NB4 (cell line): ENCODE data around the gene RASGEF1C.

Experiments
- DNase-seq: peaks from one replicate; pipeline ENCODE4 v3.0.0; 2010; ENCODE audit warnings: low read depth
- H3K4me3 ChIP-seq: one replicate; pipeline ENCODE4 v1.5.1; 2011; ENCODE audit warnings: mild to moderate bottlenecking, low read depth, low read length, moderate library complexity
- CTCF ChIP-seq: IDR thresholded peaks from one replicate; pipeline ENCODE4 v1.5.1; 2012; ENCODE audit warnings: low read depth, low read length
- MAX ChIP-seq: IDR thresholded peaks from 2 replicates; pipeline ENCODE4 v1.6.1; 2011; ENCODE audit warnings: low read depth, low read length
- MYC ChIP-seq: IDR thresholded peaks from 2 replicates; pipeline ENCODE4 v1.6.1; 2011; ENCODE audit warnings: low read depth, low read length
- POLR2A ChIP-seq: IDR thresholded peaks from 2 replicates; pipeline ENCODE4 v1.6.1; 2011; ENCODE audit warnings: mild to moderate bottlenecking; ENCODE audit not compliant: insufficient read length; ENCODE audit errors: extremely low read depth

Gene RASGEF1C

GRCh38 chr5:180068519-180069090 lies 140.4 kb downstream of the RASGEF1C start:
- TF ChIP-seq MAX, result no peak
- no peak for TF ChIP-seq MYC
- no peak for TF ChIP-seq POLR2A
- TF ChIP-seq CTCF, result no peak
- peak overlapping the region; percentile 64 for H3K4me3 ChIP-seq
- DNase-seq, result no peak

GRCh38 chr5:180067986-180068385 lies 141.0 kb downstream of the RASGEF1C start:
- DNase-seq, result no peak
- H3K4me3 ChIP-seq, result no peak overlapping the region
- TF ChIP-seq CTCF, result no peak
- no peak for TF ChIP-seq MAX
- no peak for TF ChIP-seq MYC
- TF ChIP-seq POLR2A, result no peak

GRCh38 chr5:180060192-180060591 lies 148.8 kb downstream of the RASGEF1C start:
- no peak for TF ChIP-seq CTCF
- TF ChIP-seq MYC, result no peak
- no peak for TF ChIP-seq MAX
- no peak for TF ChIP-seq POLR2A

GRCh38 chr5:180059326-180059725 lies 149.7 kb downstream of the RASGEF1C start:
- TF ChIP-seq MAX, result no peak
- TF ChIP-seq CTCF, result no peak
- no peak for TF ChIP-seq MYC
- no peak for TF ChIP-seq POLR2A
- H3K4me3 ChIP-seq, result no peak overlapping the region
- no peak for DNase-seq

More at GRCh38 chr5:180060192-180060591, 148.8 kb downstream of the RASGEF1C start:
- DNase-seq, result no peak
- no peak overlapping the region for H3K4me3 ChIP-seq

- no peak overlapping the region for H3K4me3 ChIP-seq
- no peak for DNase-seq
- no peak for TF ChIP-seq MYC
- no peak for TF ChIP-seq POLR2A
- no peak for TF ChIP-seq MAX
- TF ChIP-seq CTCF, result no peak
These were observed 152.9 kb downstream of the RASGEF1C start for GRCh38 chr5:180056153-180056552.

GRCh38 chr5:180054226-180054625 lies 154.8 kb downstream of the RASGEF1C start:
- no peak for DNase-seq
- TF ChIP-seq MAX (no peak), CTCF (no peak), MYC (no peak), POLR2A (no peak)
- H3K4me3 ChIP-seq, result no peak overlapping the region
